Stimulated activated CD4-positive, alpha-beta T cell treated with anti-CD3 and anti-CD28 coated beads, Interleukin-4, amount 100 ng/mL, for 48 hours (primary cell): ENCODE measurements around the gene MACROD1.

Experiments used
- DNase-seq, 2 donors: peaks; one replicate each; pipeline ENCODE4 v3.0.0-alpha.2; 2020; ENCODE audit warnings: low read depth in 2 of 2

Gene MACROD1

GRCh38 chr11:64152841-64153691 is 12.8 kb downstream of the MACROD1 start:
- DNase-seq = peak; percentile 63 to 76

GRCh38 chr11:64151337-64151736 is 14.6 kb downstream of the MACROD1 start:
- no peak for DNase-seq

- no peak for DNase-seq
Observed at GRCh38 chr11:64150481-64151239, 15.3 kb downstream of the MACROD1 start.

- no peak for DNase-seq
Observed at GRCh38 chr11:64150051-64150450, 15.9 kb downstream of the MACROD1 start.

GRCh38 chr11:64148917-64149617 is 16.8 kb downstream of the MACROD1 start:
- DNase-seq = no peak

- peak; percentile 62 to 71 for DNase-seq
Observed at GRCh38 chr11:64148226-64148916, 17.5 kb downstream of the MACROD1 start.

GRCh38 chr11:64146036-64146955 is 19.6 kb downstream of the MACROD1 start:
- DNase-seq = peak; percentile 51 to 62

- no peak for DNase-seq
Observed at GRCh38 chr11:64144587-64145472, 21.1 kb downstream of the MACROD1 start.

GRCh38 chr11:64141081-64141783 is 24.7 kb downstream of the MACROD1 start:
- DNase-seq = no peak

- no peak for DNase-seq
Observed at GRCh38 chr11:64140082-64140481, 25.8 kb downstream of the MACROD1 start.

GRCh38 chr11:64139049-64139448 is 26.9 kb downstream of the MACROD1 start:
- no peak for DNase-seq

GRCh38 chr11:64138398-64138797 is 27.5 kb downstream of the MACROD1 start:
- no peak for DNase-seq

GRCh38 chr11:64136765-64137441 is 29.0 kb downstream of the MACROD1 start:
- no peak for DNase-seq

- no peak for DNase-seq
Observed at GRCh38 chr11:64135711-64136110, 30.2 kb downstream of the MACROD1 start.

- no peak for DNase-seq
Observed at GRCh38 chr11:64134963-64135362, 30.9 kb downstream of the MACROD1 start.

GRCh38 chr11:64132982-64133705 is 32.8 kb downstream of the MACROD1 start:
- DNase-seq = no peak

- no peak for DNase-seq
Observed at GRCh38 chr11:64132191-64132771, 33.6 kb downstream of the MACROD1 start.
